Liver (tissue), 9 donors: Measurements from ENCODE around the gene TMEM221. TPM values are rescaled to one million over a fixed set of nuclear protein-coding genes. Genes with fewer than 3 reads are reported as not detected.

Source experiments
- DNase-seq: peaks from one replicate; pipeline ENCODE4 v3.0.0-alpha.2; 2017; ENCODE audit warnings: low spot score
- H3K27ac ChIP-seq, 2 donors: one replicate each; pipeline ENCODE4 v1.7.0; 2013; ENCODE audit warnings: inconsistent platforms in 2 of 2, low read length in 2 of 2, control low read depth in 1 of 2, low read depth in 1 of 2, mild to moderate bottlenecking in 1 of 2
- H3K27me3 ChIP-seq, 4 donors: one replicate each; pipeline versions ENCODE4 v1.6.1 to v1.7.0; 2013; ENCODE audit warnings: low read length in 3 of 4, inconsistent platforms in 1 of 4, mild to moderate bottlenecking in 1 of 4, moderate library complexity in 1 of 4; ENCODE audit not compliant: control insufficient read depth in 4 of 4, insufficient read depth in 4 of 4
- H3K36me3 ChIP-seq, 4 donors: one replicate each; pipeline versions ENCODE4 v1.6.1 to v1.7.0; 2013; ENCODE audit warnings: low read length in 3 of 4, mild to moderate bottlenecking in 3 of 4, low read depth in 1 of 4, moderate library complexity in 1 of 4; ENCODE audit not compliant: control insufficient read depth in 4 of 4, insufficient read depth in 3 of 4
- H3K4me1 ChIP-seq, 4 donors: one replicate each; pipeline versions ENCODE4 v1.6.1 to v1.7.0; 2013; ENCODE audit warnings: low read length in 3 of 4, mild to moderate bottlenecking in 3 of 4, moderate library complexity in 1 of 4; ENCODE audit not compliant: control insufficient read depth in 4 of 4, insufficient read depth in 4 of 4
- H3K4me3 ChIP-seq, 3 donors: one replicate each; pipeline versions ENCODE4 v1.6.1 to v1.7.0; 2013; ENCODE audit warnings: low read length in 3 of 3, control low read depth in 1 of 3, low read depth in 1 of 3, mild to moderate bottlenecking in 1 of 3
- H3K9ac ChIP-seq, 2 donors: one replicate each; pipeline ENCODE4 v1.7.0; 2013; ENCODE audit warnings: low read length in 2 of 2, mild to moderate bottlenecking in 2 of 2, moderate library complexity in 2 of 2, control low read depth in 1 of 2, low read depth in 1 of 2
- H3K9me3 ChIP-seq, 4 donors: one replicate each; pipeline versions ENCODE4 v1.6.1 to v1.7.0; 2013; ENCODE audit warnings: low read length in 3 of 4; ENCODE audit not compliant: control insufficient read depth in 4 of 4
- ATF3 ChIP-seq: IDR thresholded peaks from 2 replicates; pipeline ENCODE4 v1.6.1; 2016; ENCODE audit warnings: antibody characterized with exemption
- CTCF ChIP-seq: fragments of 150-350 bp; IDR thresholded peaks from 2 replicates; pipeline ENCODE4 v1.5.1; 2017; ENCODE audit warnings: improper control_type of control experiment, low read depth, low read length; ENCODE audit not compliant: missing input control
- EGR1 ChIP-seq, 2 donors: IDR thresholded peaks; 2 replicates each; pipeline ENCODE4 v1.6.1; 2016 to 2018; ENCODE audit warnings: antibody characterized with exemption in 2 of 2, low read depth in 2 of 2
- FOXA1 ChIP-seq: IDR thresholded peaks from 2 replicates; pipeline ENCODE4 v1.6.1; 2016; ENCODE audit warnings: antibody characterized with exemption
- FOXA2 ChIP-seq: IDR thresholded peaks from 2 replicates; pipeline ENCODE4 v1.6.1; 2016; ENCODE audit warnings: antibody characterized with exemption
- GABPA ChIP-seq, 2 donors: IDR thresholded peaks in 1 of 2; conservative IDR thresholded peaks in 1 of 2; 2 replicates each; pipeline ENCODE4 v1.6.1; 2016; ENCODE audit warnings: antibody characterized with exemption in 2 of 2, mild to moderate bottlenecking in 1 of 2, moderate library complexity in 1 of 2
- HNF4A ChIP-seq, 2 donors: conservative IDR thresholded peaks; 2 replicates each; pipeline ENCODE4 v1.6.1; 2016; ENCODE audit warnings: antibody characterized with exemption in 2 of 2, mild to moderate bottlenecking in 2 of 2
- HNF4G ChIP-seq: IDR thresholded peaks from 2 replicates; pipeline ENCODE4 v1.6.1; 2016; ENCODE audit warnings: antibody characterized with exemption
- JUND ChIP-seq, 2 donors: IDR thresholded peaks; 2 replicates each; pipeline ENCODE4 v1.6.1; 2016; ENCODE audit warnings: antibody characterized with exemption in 2 of 2
- MAX ChIP-seq: IDR thresholded peaks from 2 replicates; pipeline ENCODE4 v1.6.1; 2016; ENCODE audit warnings: antibody characterized with exemption
- NR2F2 ChIP-seq: IDR thresholded peaks from 2 replicates; pipeline ENCODE4 v1.6.1; 2016; ENCODE audit warnings: antibody characterized with exemption
- RAD21 ChIP-seq, 2 donors: IDR thresholded peaks; 2 replicates each; pipeline ENCODE4 v1.6.1; 2016; ENCODE audit warnings: antibody characterized with exemption in 2 of 2, mild to moderate bottlenecking in 2 of 2
- REST ChIP-seq: IDR thresholded peaks from 2 replicates; pipeline ENCODE4 v1.6.1; 2016; ENCODE audit warnings: antibody characterized with exemption, mild to moderate bottlenecking
- RXRA ChIP-seq, 2 donors: IDR thresholded peaks; 2 replicates each; pipeline ENCODE4 v1.6.1; 2017 to 2018; ENCODE audit warnings: antibody characterized with exemption in 2 of 2, mild to moderate bottlenecking in 1 of 2
- SP1 ChIP-seq: IDR thresholded peaks from 2 replicates; pipeline ENCODE4 v1.6.1; 2018; ENCODE audit warnings: antibody characterized with exemption, mild to moderate bottlenecking
- TAF1 ChIP-seq: conservative IDR thresholded peaks from 2 replicates; pipeline ENCODE4 v1.6.1; 2016; ENCODE audit warnings: antibody characterized with exemption, mild to moderate bottlenecking
- YY1 ChIP-seq: IDR thresholded peaks from 2 replicates; pipeline ENCODE4 v1.6.1; 2016; ENCODE audit warnings: antibody characterized with exemption, mild to moderate bottlenecking
- ZBTB33 ChIP-seq: IDR thresholded peaks from 2 replicates; pipeline ENCODE4 v1.6.1; 2016; ENCODE audit warnings: antibody characterized with exemption
- WGBS: extraction: QIAGEN DNeasy Blood & Tissue Kit; methylation state at CpG from one replicate; pipeline ENCODE4 v1.1.7; 2013; 5-methylcytosine and 5-hydroxymethylcytosine counted together
- polyA plus RNA-seq, 2 donors: library from polyadenylated mRNA; stranded (reverse) in 1 of 2; unstranded in 1 of 2; fragments of 200-250 nt in 1 of 2; fragments of >200 nt in 1 of 2; fragmentation: Nextera tagmentation in 1 of 2; extraction: Ambion mirVana in 1 of 2; gene quantifications; one replicate each; pipeline versions ENCODE4 v1.2.1 to v1.2.3, GENCODE V29; 2013 to 2015
- total RNA-seq, 2 donors: library from RNA; depleted of rRNA; stranded (reverse); fragments of >200 nt; gene quantifications; one replicate each; pipeline ENCODE4 v1.2.3, GENCODE V29; 2014
- donor health status: healthy.
- donor health status: healthy.
- donor health status: healthy.
- donor health status: healthy.
- donor health status: healthy.

The TMEM221 gene
- total and polyA plus RNA-seq, 4 donors, result 0.06 to 0.15 (median 0.11) TPM

- H3K27ac ChIP-seq, result no peak overlapping the region
- no peaks in the 10 kb centered on the region for H3K27me3 ChIP-seq
- no peaks in the 10 kb centered on the region for H3K36me3 ChIP-seq
- H3K4me3 ChIP-seq, result no peak overlapping the region
- peaks cover 0 to 5% (median 2%) of the 10 kb centered on the region in 4 donors for H3K4me1 ChIP-seq
- WGBS, result 77% methylated on average over 4 of the region's 4 CpGs
- TF ChIP-seq FOXA2, result no peak
- no peak for TF ChIP-seq SP1
- TF ChIP-seq REST, result no peak
- no peak for TF ChIP-seq HNF4G
- TF ChIP-seq ATF3, result no peak
- TF ChIP-seq ZBTB33, result no peak
- no peak for TF ChIP-seq TAF1
- no peak for TF ChIP-seq CTCF
- TF ChIP-seq FOXA1, result no peak
- no peak for TF ChIP-seq JUND (IDR thresholded peaks at IDR 0.05)
- no peak for TF ChIP-seq YY1
- TF ChIP-seq EGR1 (IDR thresholded peaks at IDR 0.05; ENCODE audit: low read depth in 2 of 2), result no peak
- no peak for TF ChIP-seq MAX
- no peak for TF ChIP-seq HNF4A (conservative IDR thresholded peaks at IDR 0.05)
- TF ChIP-seq RXRA (IDR thresholded peaks at IDR 0.05), result no peak
- TF ChIP-seq GABPA (IDR thresholded peaks at IDR 0.05 in 1 of 2, conservative IDR thresholded peaks at IDR 0.05 in 1 of 2), result no peak
- TF ChIP-seq RAD21 (IDR thresholded peaks at IDR 0.05), result no peak
- TF ChIP-seq NR2F2, result no peak
- H3K9ac ChIP-seq, result no peak overlapping the region
- H3K9me3 ChIP-seq, result no peaks in the 10 kb centered on the region
- DNase-seq, result no peak
Measured at GRCh38 chr19:17490411-17490810, 41.9 kb upstream of the TMEM221 start.
